Transverse colon (tissue), 3 donors: ENCODE measurements around the gene UIMC1.

Experiments
- POLR2A ChIP-seq: fragments of 450-650 bp; IDR thresholded peaks from one replicate; pipeline ENCODE4 v1.6.1; 2016; ENCODE audit warnings: antibody characterized with exemption, mild to moderate bottlenecking, moderate library complexity
- TF ChIP-seq, protein P1 (sequence below), 5 experiments: fragments of 200-600 bp in 3 of 5; fragments of 450-650 bp in 2 of 5; sonication (generic) in 3 of 5; IDR thresholded peaks; 1 replicate in 2 of 5; 2 replicates in 3 of 5; pipeline ENCODE4 v1.5.1; 2016 to 2017; ENCODE audit warnings: antibody characterized with exemption in 5 of 5, inconsistent platforms in 3 of 5, mild to moderate bottlenecking in 2 of 5, moderate library complexity in 1 of 5

- no peak for TF ChIP-seq POLR2A
- TF ChIP-seq, protein P1, sequence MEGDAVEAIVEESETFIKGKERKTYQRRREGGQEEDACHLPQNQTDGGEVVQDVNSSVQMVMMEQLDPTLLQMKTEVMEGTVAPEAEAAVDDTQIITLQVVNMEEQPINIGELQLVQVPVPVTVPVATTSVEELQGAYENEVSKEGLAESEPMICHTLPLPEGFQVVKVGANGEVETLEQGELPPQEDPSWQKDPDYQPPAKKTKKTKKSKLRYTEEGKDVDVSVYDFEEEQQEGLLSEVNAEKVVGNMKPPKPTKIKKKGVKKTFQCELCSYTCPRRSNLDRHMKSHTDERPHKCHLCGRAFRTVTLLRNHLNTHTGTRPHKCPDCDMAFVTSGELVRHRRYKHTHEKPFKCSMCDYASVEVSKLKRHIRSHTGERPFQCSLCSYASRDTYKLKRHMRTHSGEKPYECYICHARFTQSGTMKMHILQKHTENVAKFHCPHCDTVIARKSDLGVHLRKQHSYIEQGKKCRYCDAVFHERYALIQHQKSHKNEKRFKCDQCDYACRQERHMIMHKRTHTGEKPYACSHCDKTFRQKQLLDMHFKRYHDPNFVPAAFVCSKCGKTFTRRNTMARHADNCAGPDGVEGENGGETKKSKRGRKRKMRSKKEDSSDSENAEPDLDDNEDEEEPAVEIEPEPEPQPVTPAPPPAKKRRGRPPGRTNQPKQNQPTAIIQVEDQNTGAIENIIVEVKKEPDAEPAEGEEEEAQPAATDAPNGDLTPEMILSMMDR (IDR thresholded peaks at IDR 0.05) = no peak
Observed at GRCh38 chr5:176882567-176882903, 124.0 kb downstream of the UIMC1 start.
